Stimulated activated naive CD4-positive, alpha-beta T cell treated with Interleukin-2 at 50 U/mL for 16 hours (primary cell): Measurements from ENCODE around the gene FOXO6.

Experiments
- DNase-seq: peaks from one replicate; lab custom pipeline; 2025; lab: John Stamatoyannopoulos, UW

Gene FOXO6

DNA sequence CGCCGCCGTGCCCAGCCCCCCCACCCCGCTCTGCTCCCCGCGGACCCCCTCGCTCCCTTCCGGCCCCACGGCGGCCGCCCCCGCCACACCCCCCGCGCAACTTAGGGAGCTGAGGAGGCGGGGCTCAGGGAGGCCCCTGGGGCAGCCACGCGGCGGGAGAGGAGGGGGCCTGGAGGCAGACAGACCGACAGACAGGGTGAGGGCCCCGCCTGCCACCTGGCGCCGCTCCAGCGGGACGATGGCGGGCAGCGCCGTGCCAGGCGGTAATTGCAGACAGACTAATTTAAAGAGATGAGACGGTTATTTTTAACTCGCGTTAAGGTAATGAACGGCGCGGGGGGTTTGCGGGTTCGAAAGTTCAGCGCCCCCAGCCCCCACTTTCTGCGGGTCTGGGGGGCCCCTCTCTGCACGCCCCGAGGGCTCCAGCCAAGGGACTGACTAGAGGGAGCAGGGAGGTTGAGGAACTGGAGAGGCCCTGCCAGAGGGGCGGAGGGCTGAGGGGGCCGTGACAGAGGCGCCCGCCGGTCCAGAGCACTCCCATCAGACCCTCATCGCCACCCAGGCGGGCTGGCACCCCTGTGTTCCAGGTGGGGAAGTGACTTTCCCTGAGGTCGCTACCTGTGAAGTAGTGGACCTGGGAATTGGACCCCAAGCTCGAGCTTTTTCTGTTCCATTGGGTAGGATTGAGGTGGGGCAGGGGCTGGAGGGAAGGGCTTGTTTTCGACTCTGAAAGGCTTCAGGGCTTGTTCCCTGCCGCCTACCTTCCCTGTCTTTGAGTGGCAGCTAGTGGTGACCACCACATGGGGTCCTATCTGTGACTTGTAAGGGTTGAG lies 5.4 kb downstream of the FOXO6 start:
- DNase-seq = peak; percentile 21

DNA sequence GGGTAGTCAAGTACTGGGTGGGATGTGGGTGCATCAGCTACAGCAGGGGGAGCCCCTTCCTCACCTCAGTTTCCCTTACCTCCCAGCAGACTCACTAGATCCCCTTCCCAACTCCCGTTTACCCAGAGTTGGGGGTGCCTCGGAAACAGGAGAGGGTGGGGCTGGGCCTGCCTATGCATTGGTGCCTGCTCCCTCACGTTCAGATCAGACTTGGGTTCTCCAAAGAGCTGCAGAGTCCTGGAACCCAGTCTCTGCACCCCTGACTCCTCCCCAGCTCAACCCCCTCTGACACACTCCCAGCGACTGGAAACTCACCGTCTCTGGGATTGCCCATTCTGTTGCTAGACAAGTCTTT lies 6.0 kb downstream of the FOXO6 start:
- DNase-seq = no peak

DNA sequence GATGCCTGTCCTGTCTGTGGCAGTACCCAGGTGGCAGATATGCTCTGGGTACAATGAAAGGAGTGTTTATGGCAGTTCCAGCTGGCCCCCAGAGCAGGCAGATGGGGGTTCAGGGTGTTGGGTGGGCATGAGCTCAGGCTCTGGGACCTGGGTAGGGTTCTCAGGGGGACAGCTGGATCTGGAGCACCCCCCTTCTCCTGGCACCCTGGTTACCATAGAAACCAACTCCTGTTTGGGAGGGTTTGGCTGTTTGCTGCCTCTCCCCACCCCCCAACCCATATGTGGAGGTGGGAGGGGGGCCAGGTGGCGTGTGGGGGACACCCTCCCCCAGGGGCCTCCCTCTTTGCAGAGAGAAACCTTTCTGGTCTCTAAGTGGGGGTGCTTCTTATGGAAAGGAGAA lies 7.1 kb downstream of the FOXO6 start:
- no peak for DNase-seq

DNA sequence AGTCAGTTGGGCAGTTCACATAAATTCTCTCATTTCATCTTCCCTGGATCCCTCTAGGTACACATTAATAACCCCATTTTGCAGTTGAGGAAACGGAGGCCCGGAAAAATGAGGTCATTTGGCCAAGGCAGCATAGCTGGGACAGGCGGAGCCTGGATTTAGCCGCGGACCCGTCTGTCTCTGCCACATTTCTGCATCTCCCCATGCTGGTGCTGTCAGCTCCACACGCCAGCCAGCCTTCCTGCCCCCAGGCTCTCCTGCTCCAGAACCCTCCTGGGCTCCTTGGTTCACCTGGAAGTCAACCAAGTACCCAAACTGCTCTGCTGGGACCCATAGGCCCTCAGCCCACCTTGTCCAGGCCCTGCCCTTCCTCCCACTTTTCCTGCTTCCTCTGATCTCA lies 7.6 kb downstream of the FOXO6 start:
- DNase-seq = no peak

DNA sequence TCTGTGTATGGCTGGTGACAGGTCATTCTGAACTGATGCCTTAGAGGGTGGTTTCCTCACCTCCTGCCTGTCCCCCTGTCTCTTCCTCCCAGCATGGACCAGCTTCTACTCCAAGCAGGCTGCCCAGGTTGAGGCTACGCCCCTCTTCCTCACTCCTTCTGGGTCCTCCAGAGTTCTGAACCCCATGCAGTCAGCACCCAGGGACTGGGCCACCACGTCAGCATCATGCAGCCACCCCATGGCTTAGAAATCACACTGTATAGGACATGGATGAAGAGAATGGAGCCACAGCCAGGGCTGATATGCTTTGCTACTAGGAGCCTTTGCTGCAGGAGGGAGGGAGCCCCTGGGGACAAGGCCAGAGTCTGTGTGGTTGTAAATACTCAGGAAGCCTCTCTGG lies 8.3 kb downstream of the FOXO6 start:
- DNase-seq = no peak

DNA sequence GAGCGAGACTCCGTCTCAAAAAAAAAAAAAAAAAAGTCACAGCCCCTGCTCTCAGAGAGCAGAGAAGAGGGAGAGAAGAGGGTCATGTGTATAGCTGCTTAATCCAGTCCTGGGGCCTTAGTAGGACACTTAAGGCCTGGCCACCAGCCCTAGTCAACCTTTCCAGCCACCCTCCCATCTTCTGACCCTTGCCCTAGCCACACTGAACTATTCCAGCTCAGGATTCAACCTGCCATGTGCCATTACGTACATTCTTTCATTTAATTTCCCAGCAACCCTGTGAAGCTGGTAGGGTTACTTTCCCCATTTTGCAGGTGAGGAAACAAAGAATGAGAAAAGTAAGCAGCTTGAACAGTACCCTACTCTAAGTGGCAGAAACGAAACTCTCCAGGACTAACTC lies 9.0 kb downstream of the FOXO6 start:
- DNase-seq = no peak

DNA sequence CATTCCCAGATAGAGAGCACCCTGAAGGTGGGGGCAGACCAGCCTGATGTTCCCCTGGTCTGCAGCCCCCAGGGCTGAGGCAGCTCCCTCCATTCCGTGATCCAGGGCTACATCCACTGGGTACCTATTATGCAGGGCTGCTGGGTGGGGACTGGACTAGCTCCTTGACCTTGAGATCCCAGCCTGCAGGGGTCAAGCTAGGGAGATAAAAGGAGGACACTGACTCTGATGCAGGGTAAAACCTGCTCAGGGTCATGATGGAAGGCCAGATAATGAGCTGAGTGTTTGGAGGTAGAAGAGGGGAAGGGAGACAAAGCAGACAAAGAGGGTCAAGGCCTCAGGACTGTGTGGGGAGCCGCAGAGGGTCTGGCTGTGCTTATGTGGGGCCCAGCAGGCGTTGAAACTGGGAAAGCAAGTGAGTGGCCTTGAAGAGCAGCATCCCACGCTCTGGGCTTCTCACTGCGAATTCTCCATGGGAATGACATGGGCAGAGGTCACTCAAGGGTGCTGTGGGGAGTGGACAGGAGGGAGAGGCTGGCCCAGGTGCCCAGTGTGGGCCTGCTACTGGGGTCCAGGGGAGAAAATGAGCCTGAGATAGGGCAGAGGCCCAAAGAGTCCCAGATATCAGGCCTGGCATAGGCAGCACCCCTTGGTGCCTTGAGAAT lies 9.7 kb downstream of the FOXO6 start:
- no peak for DNase-seq

DNA sequence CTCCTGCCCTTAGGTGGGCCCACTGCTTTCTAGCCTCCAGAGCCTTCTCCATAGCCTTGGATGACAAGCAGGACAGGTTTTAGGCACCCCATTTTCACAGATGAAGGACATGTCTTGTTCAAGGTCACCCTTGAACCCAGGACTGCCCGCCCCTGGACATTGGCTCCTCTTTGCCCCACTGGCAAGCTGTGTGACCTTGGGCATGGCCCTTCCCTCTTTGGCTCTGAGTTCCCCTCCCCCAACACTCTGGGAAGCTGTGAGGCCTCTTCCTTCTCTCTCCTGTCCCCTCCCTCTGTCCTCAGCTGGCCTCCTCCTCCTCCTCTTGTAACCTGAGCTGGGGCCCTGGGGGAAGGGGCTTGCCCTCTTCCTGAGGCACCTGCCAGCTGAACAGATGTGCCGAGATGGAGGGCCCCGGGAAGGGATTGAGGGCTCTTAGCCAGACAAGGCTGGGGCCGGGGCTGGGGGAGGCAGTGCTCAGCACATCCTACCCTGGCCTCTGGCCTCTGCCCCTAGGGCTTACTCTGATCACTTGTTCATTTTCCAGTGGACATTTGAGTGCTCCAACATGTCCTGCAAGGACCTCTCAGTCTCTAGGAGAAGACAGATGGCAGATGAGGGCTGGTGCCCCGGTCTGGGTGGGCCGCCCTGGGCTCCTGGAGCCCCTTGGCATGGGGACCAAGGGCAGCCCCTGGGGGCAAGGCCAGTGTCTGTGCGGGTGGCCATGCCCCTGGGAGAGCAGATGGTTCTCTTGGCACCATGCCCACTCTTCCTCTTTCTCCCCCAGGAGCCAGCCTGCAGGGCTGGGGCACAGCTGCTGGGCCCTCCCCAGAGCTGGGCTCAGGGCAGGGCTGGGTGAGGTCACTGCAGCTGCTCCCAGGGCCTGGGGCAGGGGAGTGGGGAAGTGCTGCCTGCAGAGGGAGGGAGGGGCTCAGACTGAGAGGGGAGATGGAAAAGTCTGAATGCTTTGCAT lies 10.7 kb downstream of the FOXO6 start:
- no peak for DNase-seq

DNA sequence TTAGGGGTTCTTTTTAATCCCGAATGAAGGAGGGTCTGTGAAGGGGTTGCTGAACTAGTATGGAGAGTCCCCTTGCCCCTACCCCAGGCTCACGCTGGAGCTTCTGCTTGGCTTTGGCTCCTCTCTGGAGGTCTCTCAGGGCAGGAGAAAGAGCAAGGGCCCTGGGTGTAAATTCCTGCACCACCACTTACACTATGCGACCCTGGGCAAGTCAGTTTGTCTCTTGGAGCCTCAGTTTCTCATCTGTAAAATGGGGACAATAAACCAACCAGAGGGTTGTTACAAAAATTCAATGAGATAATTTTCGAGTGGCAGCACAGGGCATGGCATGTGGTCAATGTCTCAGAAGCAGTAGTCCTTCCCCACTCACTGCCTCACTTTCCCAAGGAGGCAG lies 11.4 kb downstream of the FOXO6 start:
- no peak for DNase-seq

DNA sequence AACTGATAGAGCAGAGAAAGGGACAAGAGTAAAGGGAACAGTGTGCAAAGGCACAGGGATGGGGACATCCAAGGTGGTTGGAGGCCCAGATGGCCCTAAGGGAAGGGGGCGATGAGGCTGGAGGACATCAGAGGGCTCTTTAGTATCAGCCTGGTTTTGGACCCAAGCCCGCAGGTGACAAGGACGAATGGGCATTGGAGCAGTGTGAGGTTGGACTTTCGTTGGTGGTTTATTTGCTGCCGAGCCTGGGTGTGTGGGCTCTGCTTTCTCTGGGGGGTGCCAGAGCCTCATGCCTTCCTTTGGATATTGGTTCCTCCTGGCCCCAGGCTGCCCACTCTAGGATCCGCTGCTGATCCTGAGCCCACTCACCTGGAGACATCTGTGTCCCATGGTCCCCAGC lies 12.1 kb downstream of the FOXO6 start:
- DNase-seq = no peak

DNA sequence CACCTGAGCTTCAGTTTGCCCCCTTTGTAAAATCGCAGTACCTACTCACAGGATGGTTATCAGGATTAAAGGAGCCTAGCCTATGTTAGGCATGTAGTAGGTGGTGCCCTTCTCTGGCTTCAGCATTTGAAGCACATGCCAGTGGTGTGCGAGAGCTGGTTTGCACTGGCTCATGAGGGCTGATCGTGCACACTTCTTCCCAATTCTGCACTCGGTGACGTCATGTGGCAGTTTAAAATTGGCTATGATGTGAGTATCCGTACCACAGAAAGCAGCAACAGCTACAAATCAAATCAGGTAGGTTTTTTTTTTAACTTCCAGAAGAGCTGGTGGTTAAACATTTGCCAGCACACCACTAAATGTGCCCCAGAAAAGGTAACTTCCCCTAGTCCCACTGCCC lies 13.5 kb downstream of the FOXO6 start:
- DNase-seq = no peak

DNA sequence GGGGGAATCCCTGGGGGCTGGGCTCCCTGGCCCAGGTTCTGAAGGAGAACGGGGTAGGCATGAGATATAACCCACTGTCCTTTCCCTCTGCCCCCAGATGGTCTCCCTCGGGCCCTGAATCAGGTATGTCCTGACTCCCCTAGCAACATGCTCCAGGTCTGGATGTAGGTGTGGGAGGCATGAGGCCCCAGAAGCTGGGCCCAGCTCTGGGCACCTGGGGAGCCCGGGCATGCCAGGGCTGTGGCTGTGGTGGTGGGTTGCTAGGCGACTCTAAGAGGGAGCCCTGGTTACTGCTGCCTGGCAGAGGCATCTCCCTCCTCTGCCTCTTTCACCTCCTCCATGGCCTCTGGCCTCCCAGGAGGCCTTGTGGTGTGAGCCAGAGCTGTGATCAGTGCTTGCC lies 16.2 kb downstream of the FOXO6 start:
- DNase-seq = no peak

DNA sequence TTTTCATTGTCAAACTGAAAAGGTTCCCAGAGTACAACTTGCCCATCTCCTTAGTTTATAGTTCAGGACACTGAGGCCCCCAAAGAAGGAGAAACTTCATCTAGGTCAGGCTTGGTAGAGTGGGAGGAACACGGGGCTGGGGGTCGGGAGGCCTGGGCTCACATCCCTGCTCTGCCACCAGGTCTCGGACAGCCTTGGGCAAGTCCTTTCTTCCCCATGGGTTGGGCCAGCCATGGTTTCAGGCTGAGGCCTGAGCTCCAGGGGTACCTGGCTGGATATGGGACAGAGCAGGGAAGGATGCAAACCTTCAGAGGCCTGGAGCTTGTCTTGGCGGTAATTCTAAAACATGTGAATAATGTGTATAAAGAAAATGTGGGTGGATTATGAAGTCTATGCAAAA lies 17.0 kb downstream of the FOXO6 start:
- no peak for DNase-seq

DNA sequence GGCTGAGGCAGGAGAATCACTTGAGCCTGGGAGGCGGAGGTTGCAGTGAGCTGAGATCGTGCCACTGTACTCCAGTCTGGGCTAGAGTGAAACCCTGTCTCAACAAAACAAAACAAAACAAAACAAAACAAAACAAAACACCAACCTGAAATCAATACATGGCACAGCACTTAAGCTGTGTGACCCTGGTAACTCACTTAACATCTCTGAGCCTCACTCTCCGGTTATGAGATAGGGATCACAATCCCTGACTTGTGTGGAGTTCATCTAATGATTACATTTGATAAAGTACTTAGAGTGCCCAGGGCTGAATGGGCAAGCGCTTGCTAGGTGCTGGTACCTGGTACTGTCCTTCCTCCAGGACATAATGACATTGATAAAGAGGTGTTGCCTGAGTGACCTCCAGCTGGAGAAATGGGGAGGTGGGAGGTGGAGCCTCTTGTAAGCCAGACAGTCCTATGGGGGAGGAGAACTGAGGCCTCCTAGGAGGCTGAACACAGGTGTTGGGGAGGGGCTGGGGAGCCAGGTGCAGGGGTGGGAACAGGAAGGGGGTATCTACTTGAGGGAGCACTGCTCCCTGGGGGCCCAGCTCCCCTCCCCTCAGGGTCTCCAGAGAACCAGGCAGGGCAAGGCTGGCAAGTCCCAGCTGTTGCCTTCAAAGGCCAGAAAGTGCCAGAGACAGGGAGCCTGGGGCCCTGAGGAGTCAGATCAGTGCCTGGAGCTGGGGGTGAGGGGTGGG lies 17.9 kb downstream of the FOXO6 start:
- no peak for DNase-seq

DNA sequence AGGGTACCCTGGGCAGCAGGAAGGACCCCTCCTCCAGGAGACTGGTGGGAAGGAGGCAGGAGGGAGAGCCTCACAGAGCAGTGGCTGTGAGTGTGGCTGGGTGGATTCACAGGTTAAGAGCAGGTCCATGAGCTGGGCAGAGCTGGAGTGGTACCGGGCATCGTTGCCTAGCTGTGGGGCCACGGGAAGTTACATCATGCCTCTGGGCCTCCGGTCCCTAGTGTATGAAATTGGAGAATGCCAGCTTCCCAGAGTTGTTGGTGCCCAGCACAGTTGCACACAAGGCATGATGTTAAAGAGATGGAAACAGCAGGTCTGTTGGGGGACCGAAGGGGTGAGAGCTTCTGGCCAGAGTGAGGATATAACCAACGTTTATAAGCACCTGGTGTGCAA lies 18.5 kb downstream of the FOXO6 start:
- no peak for DNase-seq

DNA sequence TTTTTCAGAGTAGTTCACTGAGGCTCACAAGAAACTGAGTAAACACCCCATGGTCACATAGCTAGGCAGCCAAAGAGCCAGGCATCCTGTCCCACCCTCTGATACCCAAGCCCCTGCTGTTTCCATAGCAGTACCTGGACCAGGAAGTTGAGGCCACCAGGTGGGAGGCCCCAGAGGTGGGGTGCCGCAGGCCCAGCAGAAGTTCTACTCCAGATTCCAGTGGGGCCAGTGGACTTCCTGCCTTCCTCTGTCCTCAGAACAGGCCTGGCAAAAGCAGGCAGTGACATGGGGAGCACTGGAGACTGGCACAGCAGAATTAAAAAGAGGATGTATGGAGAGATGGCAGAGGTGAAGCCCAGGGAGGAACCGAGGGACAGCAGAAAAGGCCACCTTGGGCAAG lies 19.0 kb downstream of the FOXO6 start:
- DNase-seq = no peak

DNA sequence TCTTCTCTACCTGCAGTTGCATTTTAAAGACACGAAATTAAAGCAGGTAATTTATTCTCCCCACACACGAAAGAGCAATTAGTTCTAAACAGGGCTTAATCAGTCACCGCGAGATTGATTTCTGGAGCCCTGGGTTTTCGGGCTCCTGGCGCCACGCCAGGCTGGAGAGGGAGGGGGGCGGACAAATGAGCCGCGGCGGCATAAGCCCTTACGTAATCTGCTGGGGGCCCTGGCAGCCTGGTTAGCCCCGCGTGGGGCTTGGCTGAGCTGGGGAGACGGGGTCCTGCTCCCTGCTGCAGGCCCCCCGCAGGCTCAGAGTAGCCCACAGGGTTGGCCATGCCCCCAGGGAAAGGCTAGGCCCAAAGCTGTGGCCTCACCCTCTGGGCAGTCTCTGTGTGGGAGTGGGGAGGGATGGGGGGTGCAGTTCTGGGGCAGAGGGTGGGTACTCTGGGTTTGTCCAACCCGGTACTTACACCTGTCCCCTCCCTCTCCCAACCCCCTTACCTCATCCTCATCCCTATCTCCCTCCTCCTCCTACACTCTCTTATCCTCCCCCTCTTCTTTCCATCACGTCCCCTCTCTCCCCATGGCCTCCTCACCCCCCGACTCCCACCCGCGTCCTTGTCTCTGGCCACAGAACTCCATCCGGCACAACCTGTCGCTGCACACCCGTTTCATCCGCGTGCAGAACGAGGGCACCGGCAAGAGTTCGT lies 19.9 kb downstream of the FOXO6 start:
- DNase-seq = no peak

DNA sequence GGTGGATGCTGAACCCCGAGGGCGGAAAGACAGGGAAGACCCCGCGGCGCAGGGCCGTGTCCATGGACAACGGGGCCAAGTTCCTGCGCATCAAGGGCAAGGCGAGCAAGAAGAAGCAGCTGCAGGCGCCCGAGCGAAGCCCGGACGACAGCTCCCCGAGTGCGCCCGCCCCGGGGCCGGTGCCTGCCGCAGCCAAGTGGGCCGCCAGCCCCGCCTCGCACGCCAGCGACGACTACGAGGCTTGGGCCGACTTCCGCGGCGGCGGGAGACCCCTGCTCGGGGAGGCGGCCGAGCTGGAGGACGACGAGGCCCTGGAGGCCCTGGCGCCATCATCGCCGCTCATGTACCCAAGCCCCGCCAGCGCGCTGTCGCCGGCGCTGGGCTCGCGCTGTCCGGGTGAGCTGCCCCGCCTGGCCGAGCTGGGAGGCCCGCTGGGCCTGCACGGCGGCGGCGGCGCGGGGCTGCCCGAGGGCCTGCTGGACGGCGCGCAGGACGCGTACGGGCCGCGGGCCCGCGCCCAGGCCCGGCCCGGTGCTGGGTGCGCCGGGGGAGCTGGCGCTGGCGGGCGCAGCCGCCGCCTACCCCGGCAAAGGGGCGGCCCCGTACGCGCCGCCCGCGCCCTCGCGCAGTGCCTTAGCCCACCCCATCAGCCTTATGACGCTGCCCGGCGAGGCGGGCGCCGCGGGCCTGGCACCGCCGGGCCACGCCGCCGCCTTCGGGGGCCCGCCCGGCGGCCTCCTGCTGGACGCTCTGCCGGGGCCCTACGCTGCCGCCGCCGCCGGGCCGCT lies 20.7 kb downstream of the FOXO6 start:
- DNase-seq = no peak

DNA sequence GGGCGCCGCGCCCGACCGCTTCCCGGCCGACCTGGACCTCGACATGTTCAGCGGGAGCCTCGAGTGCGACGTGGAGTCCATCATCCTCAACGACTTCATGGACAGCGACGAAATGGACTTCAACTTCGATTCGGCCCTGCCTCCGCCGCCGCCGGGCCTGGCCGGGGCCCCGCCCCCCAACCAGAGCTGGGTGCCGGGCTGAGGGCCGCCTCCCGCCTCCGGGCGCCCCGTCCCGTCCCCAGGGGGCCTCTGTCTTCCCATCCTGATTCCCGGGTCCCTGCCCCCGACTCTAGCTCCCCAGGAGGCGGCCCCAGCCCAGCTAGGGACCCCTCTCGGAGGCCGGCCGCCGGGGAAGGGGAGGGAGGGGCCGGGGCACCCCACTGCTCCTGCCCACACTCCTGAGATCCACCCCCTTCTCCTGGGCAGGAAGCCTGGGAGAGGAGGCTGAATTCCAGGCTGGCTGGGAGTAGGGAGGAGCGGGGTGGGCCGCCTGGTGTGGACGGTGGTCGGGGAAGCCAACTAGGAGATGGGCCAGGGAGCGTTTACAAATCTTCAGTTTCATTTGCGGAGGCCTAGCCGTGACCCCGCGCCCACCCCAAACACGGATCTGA lies 21.4 kb downstream of the FOXO6 start:
- no peak for DNase-seq
